Esophagus muscularis mucosa (tissue), 4 donors: Measurements from ENCODE around the gene IL17B. TPM values are rescaled to one million over a fixed set of nuclear protein-coding genes. Genes with fewer than 3 reads are reported as not detected.

ENCODE experiments used
- DNase-seq: peaks from one replicate; pipeline ENCODE4 v3.0.0-alpha.2; 2017; ENCODE audit errors: extremely low spot score
- H3K27ac ChIP-seq, 4 donors: fragments of 200-600 bp; sonication (generic); replicated peaks in 1 of 4; 1 replicate in 3 of 4; 2 replicates in 1 of 4; pipeline ENCODE4 v1.5.1; 2016 to 2019; ENCODE audit warnings: mild to moderate bottlenecking in 1 of 4
- H3K27me3 ChIP-seq, 4 donors: fragments of 200-600 bp; sonication (generic); one replicate each; pipeline versions ENCODE4 v1.5.1 to v1.6.0; 2016 to 2019
- H3K36me3 ChIP-seq, 4 donors: fragments of 200-600 bp; sonication (generic); one replicate each; pipeline ENCODE4 v1.5.1; 2016 to 2019
- H3K4me1 ChIP-seq, 4 donors: fragments of 200-600 bp; sonication (generic); one replicate each; pipeline ENCODE4 v1.5.1; 2016 to 2019
- H3K4me3 ChIP-seq, 4 donors: fragments of 200-600 bp; sonication (generic); 1 replicate in 2 of 4; 2 replicates in 2 of 4; pipeline ENCODE4 v1.5.1; 2016 to 2019; ENCODE audit warnings: mild to moderate bottlenecking in 4 of 4, moderate library complexity in 1 of 4
- H3K9me3 ChIP-seq, 4 donors: fragments of 200-600 bp; sonication (generic); 1 replicate in 3 of 4; 2 replicates in 1 of 4; pipeline ENCODE4 v1.5.1; 2016 to 2019
- CTCF ChIP-seq, 3 experiments: fragments of 200-600 bp in 2 of 3; fragments of 450-650 bp in 1 of 3; sonication (generic) in 2 of 3; IDR thresholded peaks; one replicate each; pipeline ENCODE4 v1.5.1; 2017 to 2019; ENCODE audit warnings: antibody characterized with exemption in 3 of 3, mild to moderate bottlenecking in 2 of 3, moderate library complexity in 1 of 3
- EP300 ChIP-seq: sonication (generic); formaldehyde crosslinking; IDR thresholded peaks from one replicate; pipeline ENCODE4 v1.6.1; 2017; ENCODE audit warnings: antibody characterized with exemption
- POLR2A ChIP-seq: fragments of 450-650 bp; IDR thresholded peaks from one replicate; pipeline ENCODE4 v1.6.1; 2017; ENCODE audit warnings: antibody characterized with exemption, moderate library complexity, mild to moderate bottlenecking, low read depth
- POLR2AphosphoS5 ChIP-seq, 2 donors: sonication (generic); formaldehyde crosslinking; IDR thresholded peaks; one replicate each; pipeline ENCODE4 v1.6.1; 2017; ENCODE audit warnings: antibody characterized with exemption in 2 of 2
- WGBS: methylation state at CpG from one replicate; pipeline ENCODE4 v1.1.5; 2018; 5-methylcytosine and 5-hydroxymethylcytosine counted together
- intact Hi-C: fragments of 100-400 bp; cut with DNase I; formaldehyde crosslinking; loops from one replicate; pipeline ENCODE4 v1.15.1; 2023
- total RNA-seq, 4 donors: library from RNA; depleted of rRNA; stranded (reverse); fragments of >200 nt; gene quantifications; one replicate each; pipeline versions ENCODE4 v1.1.0 to v1.2.1, GENCODE V29; 2016

The IL17B gene
- total RNA-seq, 4 donors from 2014 or later: 2.5 to 20.3 (median 8.0) TPM

- Histone ChIP-seq H3K36me3 (peaks cover 31 to 61% (median 55%) of the 10 kb centered on the region in 4 donors), H3K27ac (no peak overlapping the region), H3K9me3 (no peaks in the 10 kb centered on the region), H3K27me3 (no peaks in the 10 kb centered on the region), H3K4me3 (no peak overlapping the region), H3K4me1 (peaks cover 14 to 23% (median 17%) of the 10 kb centered on the region in 4 donors)
- 94% methylated on average over 4 of the region's 4 CpGs for WGBS
- no peak for TF ChIP-seq EP300
- TF ChIP-seq POLR2AphosphoS5 (IDR thresholded peaks at IDR 0.05): no peak
- TF ChIP-seq POLR2A: no peak
- no peak for TF ChIP-seq CTCF (IDR thresholded peaks at IDR 0.05)
- intact Hi-C loops: no loop called here
- DNase-seq: no peak
These were observed 29.7 kb downstream of the IL17B start for GRCh38 chr5:149349382-149349781.

GRCh38 chr5:149348518-149348917, 30.6 kb downstream of the IL17B start:
- Histone ChIP-seq H3K36me3 (peaks cover 31 to 54% (median 51%) of the 10 kb centered on the region in 4 donors), H3K4me1 (peaks cover 16 to 27% (median 20%) of the 10 kb centered on the region in 4 donors), H3K27ac (no peak overlapping the region), H3K4me3 (no peak overlapping the region), H3K27me3 (no peaks in the 10 kb centered on the region), H3K9me3 (no peaks in the 10 kb centered on the region)
- 85% methylated on average over 1 of the region's 1 CpG for WGBS
- DNase-seq: no peak
- no peak for TF ChIP-seq POLR2A
- TF ChIP-seq EP300: no peak
- no peak for TF ChIP-seq POLR2AphosphoS5 (IDR thresholded peaks at IDR 0.05)
- no peak for TF ChIP-seq CTCF (IDR thresholded peaks at IDR 0.05)
- intact Hi-C loops: no loop called here

- Histone ChIP-seq H3K27ac (peak overlapping the region; percentile 73 to 82 (median 81)), H3K27me3 (no peaks in the 10 kb centered on the region), H3K4me3 (peak overlapping the region; percentile 73 to 92 (median 76)), H3K9me3 (no peaks in the 10 kb centered on the region), H3K36me3 (peaks cover 20 to 46% (median 30%) of the 10 kb centered on the region in 4 donors), H3K4me1 (peaks cover 16 to 27% (median 20%) of the 10 kb centered on the region in 4 donors)
- 1% methylated on average over 9 of the region's 11 CpGs for WGBS
- intact Hi-C loops: no loop called here
- DNase-seq: no peak
- TF ChIP-seq POLR2AphosphoS5 (IDR thresholded peaks at IDR 0.05): no peak
- TF ChIP-seq POLR2A: no peak
- TF ChIP-seq EP300: no peak
- no peak for TF ChIP-seq CTCF (IDR thresholded peaks at IDR 0.05)
These were observed 33.2 kb downstream of the IL17B start for GRCh38 chr5:149345892-149346222.

- intact Hi-C loops: no loop called here
- TF ChIP-seq EP300 (no peak), POLR2AphosphoS5 (IDR thresholded peaks at IDR 0.05) (peak; percentile 91 to 95)
These were observed 33.8 kb downstream of the IL17B start, which contains the start of gene GRPEL2 for GRCh38 chr5:149345147-149345891. Gene GRPEL2 (plus strand): TSS chr5:149345499. CDS start chr5:149345540, 41 bp downstream.

GRCh38 chr5:149344151-149344550, 34.9 kb downstream of the IL17B start:
- Histone ChIP-seq H3K36me3 (peaks cover 5 to 46% (median 24%) of the 10 kb centered on the region in 4 donors), H3K4me3 (no peak overlapping the region), H3K27me3 (no peaks in the 10 kb centered on the region), H3K4me1 (peaks cover 16 to 27% (median 20%) of the 10 kb centered on the region in 4 donors), H3K9me3 (no peaks in the 10 kb centered on the region), H3K27ac (peak overlapping the region in 2 of 4 donors; percentile 73 to 81)
- DNase-seq: no peak
- TF ChIP-seq POLR2A (no peak), POLR2AphosphoS5 (IDR thresholded peaks at IDR 0.05) (no peak), EP300 (no peak), CTCF (IDR thresholded peaks at IDR 0.05) (no peak)
- intact Hi-C loops: no loop called here
- WGBS: 84% methylated on average over 2 of the region's 2 CpGs

More at GRCh38 chr5:149345147-149345891, 33.8 kb downstream of the IL17B start, which contains the start of gene GRPEL2:
- 2% methylated on average over 24 of the region's 54 CpGs for WGBS
- peak; percentile 98 for DNase-seq
- Histone ChIP-seq H3K4me1 (peaks cover 16 to 27% (median 20%) of the 10 kb centered on the region in 4 donors), H3K9me3 (no peaks in the 10 kb centered on the region), H3K36me3 (peaks cover 15 to 46% (median 29%) of the 10 kb centered on the region in 4 donors), H3K27ac (peak within 1 kb of the TSS; percentile 73 to 82 (median 81)), H3K4me3 (peak within 1 kb of the TSS; percentile 73 to 92 (median 76)), H3K27me3 (no peaks in the 10 kb centered on the region)
